Uterine smooth muscle cell (primary cell): ENCODE measurements around the gene GMDS. TPM values are rescaled to one million over a fixed set of nuclear protein-coding genes. Genes with fewer than 3 reads are reported as not detected.

Experiments
- total RNA-seq: library from RNA; depleted of rRNA; stranded (reverse); fragments of >200 nt; gene quantifications from 2 replicates; pipeline ENCODE4 v1.2.3, GENCODE V29; 2014

GMDS gene
- 7.0 and 11.8 TPM in 2 replicates for total RNA-seq

DNA sequence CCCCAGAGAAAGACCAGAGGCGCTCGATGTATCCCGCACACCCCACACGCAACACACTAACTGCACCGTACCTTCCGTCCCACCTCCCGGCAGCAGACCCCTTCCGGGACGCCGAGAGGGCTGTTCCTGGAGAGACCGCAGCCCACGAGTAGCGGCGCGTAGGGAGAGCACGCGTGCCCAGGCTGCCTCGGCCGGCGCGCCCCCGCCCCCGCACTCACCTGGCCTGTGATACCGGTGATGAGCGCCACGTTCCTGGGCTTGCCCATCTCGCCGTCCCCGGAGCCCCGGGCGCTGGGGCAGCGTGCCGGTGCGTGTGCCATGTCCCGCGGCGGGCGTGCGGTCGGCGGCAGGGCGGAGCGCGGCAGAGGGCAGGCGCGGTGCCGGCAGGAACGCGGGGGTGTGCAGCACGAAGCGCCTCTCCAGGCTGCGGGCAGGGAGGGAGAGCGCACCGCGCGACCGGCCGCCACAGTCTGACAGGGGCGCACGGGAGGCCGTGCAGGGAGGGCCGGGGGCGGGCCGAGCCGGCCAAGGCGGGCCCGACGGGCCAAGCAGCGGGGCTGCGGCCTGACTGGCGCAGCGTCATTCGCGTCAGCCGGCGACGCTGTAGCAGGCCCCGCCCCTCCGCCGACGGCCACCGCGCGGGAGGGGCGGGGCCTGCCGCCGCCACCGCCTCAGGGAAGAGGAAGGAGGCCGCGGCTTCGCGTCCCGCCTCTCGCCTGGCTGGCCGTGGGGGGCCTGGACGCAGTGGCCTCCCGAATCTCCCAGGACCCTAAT is at the start of gene GMDS:
Gene GMDS (minus strand): TSS at position 503 of the 774 bp plus-strand sequence.

DNA sequence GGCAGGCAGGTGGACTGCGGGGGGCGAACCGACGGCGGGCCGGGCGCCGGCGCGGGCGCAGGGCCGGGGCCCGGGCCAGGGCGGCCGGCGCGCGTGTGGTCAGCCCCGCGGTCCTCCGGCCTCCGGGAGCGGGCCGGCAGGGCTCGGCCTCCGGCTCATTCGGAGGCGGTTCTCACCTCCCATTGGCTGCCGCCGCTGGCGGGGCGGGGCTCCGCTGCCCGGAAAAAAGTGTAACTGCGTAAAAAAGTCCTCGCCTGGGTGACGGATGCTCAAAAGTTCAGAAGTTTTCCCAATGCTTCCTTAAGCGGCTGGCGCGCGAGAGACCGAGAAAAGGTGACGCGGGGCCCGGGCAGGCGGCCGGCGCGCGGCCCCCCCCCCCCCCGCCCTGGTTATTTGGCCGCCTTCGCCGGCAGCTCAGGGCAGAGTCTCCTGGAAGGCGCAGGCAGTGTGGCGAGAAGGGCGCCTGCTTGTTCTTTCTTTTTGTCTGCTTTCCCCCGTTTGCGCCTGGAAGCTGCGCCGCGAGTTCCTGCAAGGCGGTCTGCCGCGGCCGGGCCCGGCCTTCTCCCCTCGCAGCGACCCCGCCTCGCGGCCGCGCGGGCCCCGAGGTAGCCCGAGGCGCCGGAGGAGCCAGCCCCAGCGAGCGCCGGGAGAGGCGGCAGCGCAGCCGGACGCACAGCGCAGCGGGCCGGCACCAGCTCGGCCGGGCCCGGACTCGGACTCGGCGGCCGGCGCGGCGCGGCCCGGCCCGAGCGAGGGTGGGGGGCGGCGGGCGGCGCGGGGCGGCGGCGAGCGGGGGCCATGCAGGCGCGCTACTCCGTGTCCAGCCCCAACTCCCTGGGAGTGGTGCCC is 635.5 kb downstream of the GMDS start, which contains the start of gene FOXC1:
Gene FOXC1 (plus strand): TSS at position 268 of the 849 bp plus-strand sequence. CDS start 531 bp downstream, at position 799.

